Dermis microvascular lymphatic vessel endothelial cell (primary cell): ENCODE measurements around the gene CACNA1S. TPM values are rescaled to one million over a fixed set of nuclear protein-coding genes. Genes with fewer than 3 reads are reported as not detected.

ENCODE experiments used
- total RNA-seq: library from RNA; depleted of rRNA; stranded (reverse); fragments of >200 nt; gene quantifications from 2 replicates; pipeline ENCODE4 v1.2.1, GENCODE V29; 2014

The CACNA1S gene
- total RNA-seq, 1 donor from 2014 or later = not detected

Other genes with a start within 250 kb of the CACNA1S start
- not detected in 2 replicates for gene GPR25, start 239.4 kb downstream of the CACNA1S start, total RNA-seq
- gene INAVA, start 217.5 kb downstream of the CACNA1S start, total RNA-seq = under 0.01 TPM in 1 of 2 replicates, not detected in the other
- 1.9 and 3.4 TPM in 2 replicates for gene KIF21B, start 88.7 kb downstream of the CACNA1S start, total RNA-seq
- gene ASCL5, start 14.8 kb upstream of the CACNA1S start, total RNA-seq = not detected in 2 replicates
- 39.5 and 65.0 TPM in 2 replicates for gene TMEM9, start 42.0 kb upstream of the CACNA1S start, total RNA-seq
- gene IGFN1, start 78.4 kb upstream of the CACNA1S start, total RNA-seq = not detected in 2 replicates
- gene PKP1, start 171.1 kb upstream of the CACNA1S start, total RNA-seq = under 0.01 TPM in 2 replicates